Vagina (tissue), 2 donors: ENCODE results near the gene TPD52L1. TPM values are rescaled to one million over a fixed set of nuclear protein-coding genes. Genes with fewer than 3 reads are reported as not detected.

Experiments used
- DNase-seq, 2 donors: peaks; one replicate each; pipeline ENCODE4 v3.0.0-alpha.2; 2017; ENCODE audit errors: extremely low spot score in 2 of 2
- H3K27ac ChIP-seq: fragments of 200-600 bp; sonication (generic); one replicate; pipeline ENCODE4 v1.5.1; 2019
- H3K27me3 ChIP-seq: fragments of 200-600 bp; sonication (generic); one replicate; pipeline ENCODE4 v1.5.1; 2019
- H3K36me3 ChIP-seq, 2 donors: fragments of 200-600 bp; sonication (generic); one replicate each; pipeline ENCODE4 v1.5.1; 2017 to 2019
- H3K4me1 ChIP-seq: fragments of 200-600 bp; sonication (generic); one replicate; pipeline ENCODE4 v1.5.1; 2019
- H3K4me3 ChIP-seq, 2 donors: fragments of 200-600 bp; sonication (generic); 1 replicate in 1 of 2; 2 replicates in 1 of 2; pipeline ENCODE4 v1.5.1; 2016 to 2019
- H3K9me3 ChIP-seq: fragments of 200-600 bp; sonication (generic); one replicate; pipeline ENCODE4 v1.5.1; 2019
- CTCF ChIP-seq, 3 experiments: fragments of 450-650 bp in 2 of 3; fragments of 200-600 bp in 1 of 3; sonication (generic) in 1 of 3; IDR thresholded peaks; one replicate each; pipeline ENCODE4 v1.5.1; 2017 to 2019; ENCODE audit warnings: antibody characterized with exemption in 3 of 3, mild to moderate bottlenecking in 2 of 3, moderate library complexity in 2 of 3
- POLR2A ChIP-seq, 2 donors: fragments of 450-650 bp; IDR thresholded peaks; one replicate each; pipeline ENCODE4 v1.6.1; 2017; ENCODE audit warnings: antibody characterized with exemption in 2 of 2, mild to moderate bottlenecking in 2 of 2, moderate library complexity in 2 of 2
- POLR2AphosphoS5 ChIP-seq, 2 donors: sonication (generic); formaldehyde crosslinking; IDR thresholded peaks; one replicate each; pipeline ENCODE4 v1.9.0; 2017; ENCODE audit warnings: antibody characterized with exemption in 2 of 2, mild to moderate bottlenecking in 2 of 2, low read depth in 1 of 2; ENCODE audit not compliant: insufficient read depth in 1 of 2
- intact Hi-C: fragments of 100-400 bp; cut with DNase I; formaldehyde crosslinking; loops from one replicate; pipeline ENCODE4 v1.15.1; 2023
- total RNA-seq: library from RNA; depleted of rRNA; stranded (reverse); fragments of >200 nt; gene quantifications from one replicate; pipeline ENCODE4 v1.2.3, GENCODE V29; 2016

The TPD52L1 gene
- total RNA-seq, 1 donor from 2014 or later = 85.0 TPM

GRCh38 chr6:125259354-125259736, 105.8 kb downstream of the TPD52L1 start:
- TF ChIP-seq POLR2AphosphoS5 (IDR thresholded peaks at IDR 0.05; ENCODE audit: insufficient read depth in 1 of 2, low read depth in 1 of 2) (no peak), POLR2A (IDR thresholded peaks at IDR 0.05) (no peak), CTCF (IDR thresholded peaks at IDR 0.05) (no peak)
- intact Hi-C loops = no loop called here
- Histone ChIP-seq H3K27me3 (no peaks in the 10 kb centered on the region), H3K9me3 (no peaks in the 10 kb centered on the region), H3K4me1 (no peaks in the 10 kb centered on the region), H3K27ac (no peak overlapping the region), H3K4me3 (no peak overlapping the region), H3K36me3 (no peaks in the 10 kb centered on the region)
- DNase-seq = no peak

- DNase-seq = no peak
- H3K27ac ChIP-seq = no peak overlapping the region
- H3K36me3 ChIP-seq = no peaks in the 10 kb centered on the region
- H3K4me3 ChIP-seq = no peak overlapping the region
- no peaks in the 10 kb centered on the region for H3K27me3 ChIP-seq
- intact Hi-C loops = no loop called here
- TF ChIP-seq POLR2A (IDR thresholded peaks at IDR 0.05) = no peak
- no peak for TF ChIP-seq POLR2AphosphoS5 (IDR thresholded peaks at IDR 0.05; ENCODE audit: insufficient read depth in 1 of 2, low read depth in 1 of 2)
- no peak for TF ChIP-seq CTCF (IDR thresholded peaks at IDR 0.05)
- H3K4me1 ChIP-seq = no peaks in the 10 kb centered on the region
- no peaks in the 10 kb centered on the region for H3K9me3 ChIP-seq
Measured at GRCh38 chr6:125262016-125263013, 108.7 kb downstream of the TPD52L1 start.

GRCh38 chr6:125264476-125264875, 110.9 kb downstream of the TPD52L1 start:
- no peaks in the 10 kb centered on the region for H3K9me3 ChIP-seq
- DNase-seq = no peak
- intact Hi-C loops = no loop called here
- H3K4me1 ChIP-seq = no peaks in the 10 kb centered on the region
- H3K36me3 ChIP-seq = no peaks in the 10 kb centered on the region
- no peak overlapping the region for H3K4me3 ChIP-seq
- no peak overlapping the region for H3K27ac ChIP-seq
- TF ChIP-seq POLR2A (IDR thresholded peaks at IDR 0.05) (no peak), POLR2AphosphoS5 (IDR thresholded peaks at IDR 0.05; ENCODE audit: insufficient read depth in 1 of 2, low read depth in 1 of 2) (no peak), CTCF (IDR thresholded peaks at IDR 0.05) (no peak)
- no peaks in the 10 kb centered on the region for H3K27me3 ChIP-seq

GRCh38 chr6:125267806-125268523, 114.4 kb downstream of the TPD52L1 start:
- Histone ChIP-seq H3K9me3 (no peaks in the 10 kb centered on the region), H3K27me3 (no peaks in the 10 kb centered on the region), H3K4me3 (no peak overlapping the region), H3K4me1 (no peaks in the 10 kb centered on the region), H3K36me3 (no peaks in the 10 kb centered on the region), H3K27ac (no peak overlapping the region)
- no peak for DNase-seq
- intact Hi-C loops = no loop called here
- TF ChIP-seq POLR2A (IDR thresholded peaks at IDR 0.05) = no peak
- TF ChIP-seq CTCF (IDR thresholded peaks at IDR 0.05) = no peak
